Fibroblast of mammary gland (primary cell): ENCODE data around the gene KIF3C.

Source experiments
- DNase-seq: peaks from one replicate; pipeline ENCODE4 v3.0.0-alpha.2; 2010; ENCODE audit warnings: low read depth
- H3K4me3 ChIP-seq: 2 replicates; pipeline ENCODE4 v1.5.1; 2011; ENCODE audit warnings: low read depth, mild to moderate bottlenecking, low read length, moderate library complexity; ENCODE audit not compliant: control insufficient read depth
- TF ChIP-seq, protein P1 (sequence below): conservative IDR thresholded peaks from 2 replicates; pipeline ENCODE4 v1.5.1; 2011; ENCODE audit warnings: low read depth, low read length, inconsistent platforms; ENCODE audit not compliant: control insufficient read depth, insufficient read depth

The KIF3C gene

DNA sequence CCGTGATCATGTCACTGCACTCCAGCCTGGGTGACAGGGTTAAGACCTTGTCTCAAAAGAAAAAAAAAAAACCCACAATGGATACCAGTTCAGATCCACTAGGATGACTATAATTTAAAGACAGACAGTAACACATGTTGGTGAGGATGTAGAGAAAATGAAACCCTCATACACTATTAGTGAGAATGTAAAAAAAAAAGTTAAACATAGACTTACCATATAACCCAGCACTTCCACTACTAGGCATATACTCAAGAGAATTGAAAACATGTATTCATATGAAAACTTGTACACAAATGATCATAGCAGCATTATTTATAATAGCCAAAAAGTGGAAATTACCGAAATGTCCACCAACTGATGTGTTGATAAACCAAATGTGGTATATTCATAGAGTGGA lies 48.7 kb downstream of the KIF3C start:
- TF ChIP-seq, protein P1, sequence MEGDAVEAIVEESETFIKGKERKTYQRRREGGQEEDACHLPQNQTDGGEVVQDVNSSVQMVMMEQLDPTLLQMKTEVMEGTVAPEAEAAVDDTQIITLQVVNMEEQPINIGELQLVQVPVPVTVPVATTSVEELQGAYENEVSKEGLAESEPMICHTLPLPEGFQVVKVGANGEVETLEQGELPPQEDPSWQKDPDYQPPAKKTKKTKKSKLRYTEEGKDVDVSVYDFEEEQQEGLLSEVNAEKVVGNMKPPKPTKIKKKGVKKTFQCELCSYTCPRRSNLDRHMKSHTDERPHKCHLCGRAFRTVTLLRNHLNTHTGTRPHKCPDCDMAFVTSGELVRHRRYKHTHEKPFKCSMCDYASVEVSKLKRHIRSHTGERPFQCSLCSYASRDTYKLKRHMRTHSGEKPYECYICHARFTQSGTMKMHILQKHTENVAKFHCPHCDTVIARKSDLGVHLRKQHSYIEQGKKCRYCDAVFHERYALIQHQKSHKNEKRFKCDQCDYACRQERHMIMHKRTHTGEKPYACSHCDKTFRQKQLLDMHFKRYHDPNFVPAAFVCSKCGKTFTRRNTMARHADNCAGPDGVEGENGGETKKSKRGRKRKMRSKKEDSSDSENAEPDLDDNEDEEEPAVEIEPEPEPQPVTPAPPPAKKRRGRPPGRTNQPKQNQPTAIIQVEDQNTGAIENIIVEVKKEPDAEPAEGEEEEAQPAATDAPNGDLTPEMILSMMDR = no peak
- H3K4me3 ChIP-seq = no peak overlapping the region
- DNase-seq = no peak

DNA sequence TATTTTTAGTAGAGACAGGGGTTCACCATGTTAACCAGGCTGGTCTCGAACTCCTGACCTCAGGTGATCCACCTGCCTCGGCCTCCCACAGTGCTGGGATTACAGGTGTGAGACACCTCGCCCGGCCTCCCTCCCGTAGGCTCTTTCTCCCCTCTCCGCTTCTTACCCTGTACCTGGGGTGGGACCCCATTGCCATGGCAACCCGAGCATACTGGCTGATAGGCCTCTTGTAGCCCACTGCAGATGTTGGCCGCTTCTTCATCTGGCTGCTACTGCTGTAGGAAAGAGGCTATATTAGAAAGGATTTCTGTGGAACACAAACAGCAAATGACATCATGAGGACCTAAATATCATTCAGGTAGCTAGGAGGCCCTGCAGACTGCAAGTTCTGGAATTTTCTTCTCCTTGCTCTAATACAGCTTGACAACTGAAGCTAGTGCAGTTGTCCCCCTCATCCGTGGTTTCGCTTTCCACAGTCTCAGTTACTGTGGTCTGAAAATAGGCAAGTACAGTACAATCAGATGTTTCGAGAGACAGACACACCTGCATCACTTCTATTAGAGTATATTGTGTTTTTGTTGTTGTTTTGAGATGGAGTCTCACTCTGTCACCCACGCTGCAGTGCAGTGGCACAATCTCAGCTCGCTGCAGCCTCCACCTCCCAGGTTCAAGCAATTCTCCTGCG lies 52.4 kb downstream of the KIF3C start:
- TF ChIP-seq, protein P1 = no peak
- no peak overlapping the region for H3K4me3 ChIP-seq

DNA sequence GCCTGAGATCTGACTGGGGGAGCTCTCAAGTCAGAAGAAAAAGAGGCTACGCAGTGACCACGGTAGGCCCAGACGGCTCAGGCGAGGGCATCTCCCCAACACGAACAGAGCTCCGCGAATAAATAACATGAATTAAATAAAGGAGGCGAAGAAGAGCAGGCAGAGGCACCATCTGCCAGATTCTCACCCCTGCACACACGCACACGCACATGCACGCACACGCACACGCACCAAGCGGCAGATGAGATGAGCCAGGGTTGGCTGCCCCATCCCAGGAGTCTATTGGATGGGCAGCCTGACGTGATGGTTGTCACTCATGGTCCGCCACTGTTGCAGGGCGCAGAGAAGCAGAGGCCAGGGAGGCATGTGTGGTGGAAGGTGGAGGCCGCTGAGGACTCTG lies 53.6 kb downstream of the KIF3C start:
- H3K4me3 ChIP-seq = no peak overlapping the region
- DNase-seq = no peak
- TF ChIP-seq, protein P1 = no peak

More for the DNA sequence above, 52.4 kb downstream of the KIF3C start:
- DNase-seq = no peak

DNA sequence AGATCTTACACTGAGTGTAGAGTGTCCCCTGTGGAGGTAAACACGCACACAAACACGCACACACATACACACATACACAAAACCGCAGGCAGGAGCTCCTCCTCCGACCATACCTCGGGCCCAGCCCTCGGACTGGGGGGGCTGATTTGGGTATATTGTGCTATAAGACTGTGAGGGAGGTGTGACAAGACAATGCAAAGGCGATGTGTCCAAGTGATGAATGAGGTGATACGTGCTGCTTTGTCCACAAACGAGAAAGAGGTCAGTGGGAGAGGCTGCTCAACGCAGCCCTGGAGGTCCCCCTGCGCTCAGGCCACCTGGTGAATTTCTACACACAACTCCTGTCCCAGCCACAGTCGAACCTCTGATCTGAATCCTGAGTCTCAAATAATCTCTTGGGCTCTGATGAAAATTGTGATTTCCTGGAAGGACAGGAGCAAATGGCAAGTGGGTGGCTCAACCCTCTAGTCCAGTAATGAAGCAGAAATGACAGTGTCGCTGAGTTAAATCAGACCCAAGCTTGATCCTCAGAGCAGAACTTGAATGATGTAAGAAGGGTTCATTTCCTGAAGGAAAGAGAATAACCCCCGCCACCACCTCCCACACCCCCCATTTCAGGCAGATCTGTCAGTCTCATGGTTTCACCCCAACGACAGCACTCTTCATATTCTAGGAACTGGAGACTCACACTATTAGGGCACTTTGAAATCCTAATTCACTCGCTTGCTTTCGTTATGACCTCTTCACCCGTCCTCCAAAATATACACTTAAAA lies 55.1 kb downstream of the KIF3C start:
- no peak for DNase-seq
- no peak overlapping the region for H3K4me3 ChIP-seq

DNA sequence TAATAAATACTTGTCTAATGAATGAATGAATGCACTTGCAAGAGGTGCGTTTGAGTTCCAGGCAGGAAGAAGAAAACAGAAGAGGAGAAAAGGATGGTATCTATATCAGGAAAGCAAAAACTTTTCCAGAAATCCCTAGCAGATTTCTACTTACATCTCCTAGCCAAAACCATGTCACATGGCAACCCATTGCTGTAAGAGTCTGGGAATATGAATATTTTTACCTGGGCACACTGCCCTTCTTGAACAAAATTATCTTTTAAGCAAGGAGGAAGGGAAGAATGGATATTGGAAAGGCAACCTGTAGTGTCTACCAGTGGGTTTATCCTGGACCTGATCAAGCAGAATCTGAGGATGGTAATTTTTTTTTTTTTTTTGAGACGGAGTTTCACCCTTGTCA lies 59.8 kb downstream of the KIF3C start:
- DNase-seq = no peak
- H3K4me3 ChIP-seq = no peak overlapping the region
- TF ChIP-seq, protein P1 = no peak

More for the DNA sequence above, 55.1 kb downstream of the KIF3C start:
- TF ChIP-seq, protein P1 = no peak

DNA sequence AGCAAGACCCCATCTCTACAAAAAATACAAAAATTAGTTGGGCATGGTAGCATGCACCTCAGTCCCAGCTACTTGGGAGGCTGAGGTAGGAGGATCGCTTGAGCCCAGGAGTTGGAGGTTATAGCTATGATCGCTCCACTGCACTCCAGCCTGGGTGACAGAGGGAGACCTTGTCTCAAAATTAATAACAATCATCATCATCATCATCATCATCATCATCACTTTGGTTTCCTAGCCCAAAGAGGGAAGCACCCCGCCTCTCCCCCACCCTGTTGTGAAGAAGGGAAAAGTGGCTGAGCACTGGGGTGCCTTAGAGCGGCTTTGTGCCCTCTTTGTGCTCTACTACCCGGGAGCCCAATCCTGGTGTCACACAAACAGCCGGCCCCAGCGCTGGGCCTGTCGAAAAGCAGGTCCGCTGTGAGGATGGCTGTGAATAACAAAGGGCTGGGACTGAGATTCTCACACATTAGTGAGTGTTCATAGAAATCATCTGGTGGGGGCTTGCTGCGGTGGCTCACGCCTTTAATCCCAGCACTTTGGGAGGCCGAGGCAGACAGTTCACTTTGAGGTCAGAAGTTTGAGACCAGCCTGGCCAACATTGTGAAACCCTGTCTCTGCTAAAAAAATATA lies 61.4 kb downstream of the KIF3C start:
- no peak for DNase-seq
- TF ChIP-seq, protein P1 = no peak
- no peak overlapping the region for H3K4me3 ChIP-seq
